IMR-90 (cell line): Measurements from ENCODE around the gene TEKT1. TPM values are rescaled to one million over a fixed set of nuclear protein-coding genes. Genes with fewer than 3 reads are reported as not detected.

ENCODE experiments used
- ATAC-seq: fragments of 200-7000 bp; cut with Tn5 transposase; 2 replicates; pipeline ENCODE4 v1.9.1; 2020; ENCODE audit warnings: low read depth, mild to moderate bottlenecking, moderate library complexity
- BruUV-seq: library from RNA; stranded (reverse); fragments of 400-500 nt; replicated peaks from 2 replicates; lab custom pipeline; 2021; lab: Mats Ljungman, UMichigan
- CTCF ChIA-PET: fragments of 300-600 bp; formaldehyde crosslinking; extraction: SDS; loops from one replicate; lab custom pipeline; 2021; ENCODE audit warnings: antibody characterized with exemption; lab: Yijun Ruan, JAX
- POLR2A ChIA-PET: fragments of 300-600 bp; sonication (Branson Sonifier 250); formaldehyde crosslinking; loops from one replicate; lab custom pipeline; 2022; ENCODE audit warnings: antibody characterized with exemption; ENCODE audit not compliant: unreplicated experiment; lab: Charles Lee
- DNase-seq: peaks from one replicate; pipeline ENCODE4 v3.0.0; 2013
- H2AFZ ChIP-seq: replicated peaks from 2 replicates; pipeline ENCODE3; 2013; ENCODE audit warnings: low read length, mild to moderate bottlenecking; ENCODE audit not compliant: poor library complexity
- H2AK5ac ChIP-seq: 2 replicates; pipeline ENCODE4 v1.6.1; 2013; ENCODE audit warnings: low read depth, low read length, inconsistent platforms
- H2AK9ac ChIP-seq: replicated peaks from 2 replicates; pipeline ENCODE3; 2013; ENCODE audit warnings: mild to moderate bottlenecking, low read depth, low read length, moderate library complexity; ENCODE audit not compliant: poor library complexity
- H2BK120ac ChIP-seq: 2 replicates; pipeline ENCODE4 v1.6.1; 2013; ENCODE audit warnings: low read depth, low read length, inconsistent platforms
- H2BK15ac ChIP-seq: 3 replicates; pipeline ENCODE4 v1.6.1; 2013; ENCODE audit warnings: low read depth, low read length, inconsistent platforms
- H2BK20ac ChIP-seq: 2 replicates; pipeline ENCODE4 v1.6.1; 2013; ENCODE audit warnings: low read depth, mild to moderate bottlenecking, inconsistent platforms, low read length, moderate library complexity
- H2BK5ac ChIP-seq: 2 replicates; pipeline ENCODE4 v1.6.1; 2013; ENCODE audit warnings: mild to moderate bottlenecking, low read depth, low read length, inconsistent platforms; ENCODE audit not compliant: poor library complexity, severe bottlenecking
- H3K14ac ChIP-seq: replicated peaks from 2 replicates; pipeline ENCODE4 v1.6.1; 2013; ENCODE audit warnings: low read depth, low read length, inconsistent platforms
- H3K18ac ChIP-seq: 2 replicates; pipeline ENCODE4 v1.6.1; 2013; ENCODE audit warnings: low read depth, low read length, control low read depth
- H3K23ac ChIP-seq: 2 replicates; pipeline ENCODE4 v1.6.1; 2013; ENCODE audit warnings: low read depth, low read length, inconsistent platforms
- H3K27ac ChIP-seq: 2 replicates; pipeline ENCODE4 v1.5.1; 2013; ENCODE audit warnings: mild to moderate bottlenecking, control low read depth, low read length; ENCODE audit not compliant: insufficient read depth
- H3K27me3 ChIP-seq: 2 replicates; pipeline ENCODE4 v1.6.1; 2013; ENCODE audit warnings: low read length; ENCODE audit not compliant: control insufficient read depth, insufficient read depth
- H3K36me3 ChIP-seq: 2 replicates; pipeline ENCODE4 v1.6.1; 2013; ENCODE audit warnings: low read length, mixed read lengths; ENCODE audit not compliant: control insufficient read depth, insufficient read depth
- H3K4ac ChIP-seq: 2 replicates; pipeline ENCODE4 v1.6.1; 2013; ENCODE audit warnings: low read depth, low read length, inconsistent platforms
- H3K4me1 ChIP-seq: 2 replicates; pipeline ENCODE4 v1.6.1; 2013; ENCODE audit warnings: low read length, mixed read lengths; ENCODE audit not compliant: control insufficient read depth, insufficient read depth
- H3K4me2 ChIP-seq: 2 replicates; pipeline ENCODE4 v1.6.1; 2013; ENCODE audit warnings: low read depth, mild to moderate bottlenecking, control low read depth, low read length, moderate library complexity
- H3K4me3 ChIP-seq: 2 replicates; pipeline ENCODE4 v1.5.1; 2013; ENCODE audit warnings: low read depth, mild to moderate bottlenecking, control low read depth, low read length, moderate library complexity; ENCODE audit not compliant: insufficient read depth
- H3K56ac ChIP-seq: 2 replicates; pipeline ENCODE4 v1.6.1; 2013; ENCODE audit warnings: low read length, inconsistent platforms; ENCODE audit not compliant: insufficient read depth; ENCODE audit errors: extremely low read depth
- H3K79me1 ChIP-seq, 2 experiments: 2 replicates each; pipeline ENCODE4 v1.6.1; 2013; ENCODE audit warnings: low read length in 2 of 2, inconsistent platforms in 1 of 2, low read depth in 1 of 2
- H3K9ac ChIP-seq: 2 replicates; pipeline ENCODE4 v1.6.1; 2013; ENCODE audit warnings: low read depth, low read length, control low read depth
- H3K9me1 ChIP-seq: 2 replicates; pipeline ENCODE4 v1.6.1; 2013; ENCODE audit warnings: low read length, inconsistent platforms; ENCODE audit not compliant: insufficient read depth
- H3K9me3 ChIP-seq: 2 replicates; pipeline ENCODE4 v1.6.1; 2013; ENCODE audit warnings: low read length; ENCODE audit not compliant: control insufficient read depth, insufficient read depth
- H4K20me1 ChIP-seq: 2 replicates; pipeline ENCODE4 v1.6.1; 2013; ENCODE audit warnings: low read length, inconsistent platforms; ENCODE audit not compliant: insufficient read depth
- H4K5ac ChIP-seq: 2 replicates; pipeline ENCODE4 v1.6.1; 2013; ENCODE audit warnings: mild to moderate bottlenecking, low read depth, low read length, control low read depth
- H4K8ac ChIP-seq, 2 experiments: 2 replicates each; pipeline ENCODE4 v1.6.1; 2013; ENCODE audit warnings: low read depth in 2 of 2, low read length in 2 of 2, control low read depth in 1 of 2, inconsistent platforms in 1 of 2
- H4K91ac ChIP-seq: 2 replicates; pipeline ENCODE4 v1.6.1; 2013; ENCODE audit warnings: low read depth, low read length, inconsistent platforms; ENCODE audit not compliant: insufficient read depth
- CEBPB ChIP-seq: IDR thresholded peaks from 2 replicates; pipeline ENCODE4 v1.6.1; 2012; ENCODE audit warnings: low read depth, low read length, improper control_type of control experiment
- CHD1 ChIP-seq: IDR thresholded peaks from 2 replicates; pipeline ENCODE4 v1.6.1; 2012; ENCODE audit warnings: low read depth, low read length, improper control_type of control experiment
- CTCF ChIP-seq: conservative IDR thresholded peaks from 2 replicates; pipeline ENCODE4 v1.5.1; 2012; ENCODE audit warnings: mild to moderate bottlenecking, low read depth, low read length, improper control_type of control experiment
- NFE2L2 ChIP-seq: fragments of 150-350 bp; IDR thresholded peaks from 2 replicates; pipeline ENCODE4 v1.6.1; 2016; ENCODE audit warnings: low read depth, mild to moderate bottlenecking, low read length
- USF2 ChIP-seq: fragments of 150-350 bp; IDR thresholded peaks from 2 replicates; pipeline ENCODE4 v1.6.1; 2017; ENCODE audit warnings: mild to moderate bottlenecking, antibody characterized with exemption, low read length, low read depth
- WGBS, 2 experiments: methylation state at CpG; one replicate each; pipeline versions ENCODE4 v1.1.5 to v1.1.7; 2013; ENCODE audit warnings: missing lambda C conversion rate in 2 of 2; ENCODE audit not compliant: insufficient read length in 1 of 2; ENCODE audit errors: extremely low coverage in 2 of 2; 5-methylcytosine and 5-hydroxymethylcytosine counted together
- dilution Hi-C: fragments of 300-500 bp; cut with HindIII; formaldehyde crosslinking; loops from one replicate; pipeline ENCODE4 v1.14.3; 2018; ENCODE audit warnings: low sequenced_read_pairs; ENCODE audit not compliant: unreplicated experiment
- in situ Hi-C: fragments of 300-500 bp; cut with MboI; formaldehyde crosslinking; loops from 3 replicates; pipeline ENCODE4 v1.14.3; 2019; ENCODE audit warnings: low sequenced_read_pairs, inconsistent platforms, mixed read lengths
- intact Hi-C: fragments of 100-400 bp; cut with micrococcal nuclease; formaldehyde crosslinking; loops from 2 replicates; pipeline ENCODE4 v1.10.0; 2022
- polyA plus RNA-seq, 3 experiments: library from polyadenylated mRNA; depleted of rRNA; stranded (reverse); fragments of >200 nt; gene quantifications; 2 replicates each; pipeline ENCODE4 v1.2.3, GENCODE V29; 2012; ENCODE audit warnings: low replicate concordance in 1 of 3
- total RNA-seq: library from RNA; depleted of rRNA; stranded (reverse); fragments of >200 nt; gene quantifications from 2 replicates; pipeline ENCODE4 v1.2.3, GENCODE V29; 2012
- TF ChIP-seq, protein P1 (sequence below): fragments of 150-350 bp; IDR thresholded peaks from 2 replicates; pipeline ENCODE4 v1.6.1; 2016; ENCODE audit warnings: low read depth, mild to moderate bottlenecking, low read length, moderate library complexity, borderline replicate concordance

Gene TEKT1
- total and polyA plus RNA-seq, 2 of the 4 experiments (the other 2 are of a cell fraction), result not detected

DNA sequence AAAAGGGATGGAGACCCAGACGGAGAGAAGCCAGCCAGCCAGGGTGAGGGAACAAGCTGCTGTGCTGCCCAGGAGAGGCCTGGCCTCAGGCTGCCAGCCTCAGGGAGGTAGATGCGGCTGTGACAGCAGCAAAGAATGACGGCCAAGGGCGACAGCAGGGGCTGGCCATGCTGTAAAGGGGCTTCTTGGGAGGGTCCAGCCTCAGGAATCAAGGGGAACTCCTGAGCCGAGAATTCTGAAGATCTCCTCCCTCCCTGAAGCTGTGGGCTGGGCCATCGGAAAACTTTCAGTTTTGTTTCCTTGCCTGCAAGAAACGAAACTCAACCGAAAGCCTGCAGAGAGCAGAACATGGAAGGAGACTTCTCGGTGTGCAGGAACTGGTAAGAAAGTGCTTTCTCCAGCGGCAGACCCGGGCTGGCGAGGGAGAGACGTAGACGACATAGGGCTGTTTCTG is 75.8 kb downstream of the TEKT1 start, which contains the start of gene XAF1:
Gene XAF1 (plus strand): TSS at position 316 of the 454 bp plus-strand sequence. CDS start 33 bp downstream, at position 349.
- H3K4ac ChIP-seq, result peak within 1 kb of the TSS; percentile 55
- H3K4me2 ChIP-seq, result peak within 1 kb of the TSS; percentile 64
- dilution Hi-C loops (no loop called here), intact Hi-C loops (loop anchor here (10.0 kb wide), 1 partner anchor 91 kb away; no protein-coding TSS in a partner anchor), in situ Hi-C loops (no loop called here)
- H3K56ac ChIP-seq, result no peak within 1 kb of the TSS
- POLR2A ChIA-PET, result no interaction called here
- no peaks in the 10 kb centered on the region for H3K27me3 ChIP-seq
- DNase-seq, result peak; percentile 33
- CTCF ChIA-PET, result no interaction called here
- H3K18ac ChIP-seq, result peak within 1 kb of the TSS; percentile 11; the same call in 1 of the 2 replicates
- peak within 1 kb of the TSS; percentile 86 for H2AFZ ChIP-seq
- no peaks in the 10 kb centered on the region for H3K9me3 ChIP-seq
- no peak within 1 kb of the TSS for H2AK9ac ChIP-seq
- H2AK5ac ChIP-seq, result no peak within 1 kb of the TSS
- peak within 1 kb of the TSS; percentile 41; the same call in 1 of the 3 replicates for H2BK15ac ChIP-seq
- H3K9ac ChIP-seq, result peak within 1 kb of the TSS; percentile 45
- TF ChIP-seq USF2 (no peak), CTCF (no peak), CEBPB (no peak), NFE2L2 (no peak), CHD1 (no peak)
- TF ChIP-seq, protein P1, sequence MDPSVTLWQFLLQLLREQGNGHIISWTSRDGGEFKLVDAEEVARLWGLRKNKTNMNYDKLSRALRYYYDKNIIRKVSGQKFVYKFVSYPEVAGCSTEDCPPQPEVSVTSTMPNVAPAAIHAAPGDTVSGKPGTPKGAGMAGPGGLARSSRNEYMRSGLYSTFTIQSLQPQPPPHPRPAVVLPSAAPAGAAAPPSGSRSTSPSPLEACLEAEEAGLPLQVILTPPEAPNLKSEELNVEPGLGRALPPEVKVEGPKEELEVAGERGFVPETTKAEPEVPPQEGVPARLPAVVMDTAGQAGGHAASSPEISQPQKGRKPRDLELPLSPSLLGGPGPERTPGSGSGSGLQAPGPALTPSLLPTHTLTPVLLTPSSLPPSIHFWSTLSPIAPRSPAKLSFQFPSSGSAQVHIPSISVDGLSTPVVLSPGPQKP, result no peak
- peak within 1 kb of the TSS; percentile 66 for H2BK120ac ChIP-seq
- H2BK5ac ChIP-seq, result no peak within 1 kb of the TSS
- peak within 1 kb of the TSS; percentile 49; the same call in 1 of the 2 replicates for H3K23ac ChIP-seq
- H3K14ac ChIP-seq, result peak within 1 kb of the TSS; percentile 38
- no peaks in the 10 kb centered on the region for H3K36me3 ChIP-seq
- peak within 1 kb of the TSS; percentile 69 for H2BK20ac ChIP-seq
- no peaks in the 10 kb centered on the region for H4K20me1 ChIP-seq
- H3K27ac ChIP-seq, result peak within 1 kb of the TSS; percentile 30; the same call in 1 of the 2 replicates
- H3K4me3 ChIP-seq, result peak within 1 kb of the TSS; percentile 8
- peak within 1 kb of the TSS; percentile 47; the same call in 1 of the 2 replicates for H4K5ac ChIP-seq
- peaks cover 12% of the 10 kb centered on the region for H3K9me1 ChIP-seq
- peak within 1 kb of the TSS; percentile 43 to 85; a peak in 3 of 4 replicates for H4K8ac ChIP-seq
- no TSS peak for BruUV-seq
- peak within 1 kb of the TSS; percentile 66 for H4K91ac ChIP-seq
- 49% methylated on average over 9 of the region's 14 CpGs; no CpG with 5 or more reads in 1 of the 2 experiments for WGBS, 2 experiments
- H3K79me1 ChIP-seq, result no peaks in the 10 kb centered on the region
- ATAC-seq, result peak; percentile 38
- H3K4me1 ChIP-seq, result peaks cover 15% of the 10 kb centered on the region
